ENCODE measurements around the gene NELL2. TPM values are rescaled to one million over a fixed set of nuclear protein-coding genes. Genes with fewer than 3 reads are reported as not detected.

NELL2 gene
- total RNA-seq, 4 donors from 2014 or later = 0.23 to 11.4 (median 1.7) TPM

GRCh38 chr12:44728566-44728965 lies 147.5 kb downstream of the NELL2 start:
- no peaks in the 10 kb centered on the region for H3K27me3 ChIP-seq
- TF ChIP-seq POLR2A (IDR thresholded peaks at IDR 0.05) (no peak), CTCF (IDR thresholded peaks at IDR 0.05) (no peak)
- no peak overlapping the region for H3K27ac ChIP-seq
- intact Hi-C loops (cut with DNase I) = no loop called here
- H3K9me3 ChIP-seq = peaks cover 0 to 17% (median 0%) of the 10 kb centered on the region in 3 donors
- DNase-seq = no peak
- no peaks in the 10 kb centered on the region for H3K36me3 ChIP-seq
- H3K4me3 ChIP-seq = no peak overlapping the region
- no peaks in the 10 kb centered on the region for H3K4me1 ChIP-seq
- WGBS, 2 donors = 68 to 78% methylated on average over 1 of the region's 1 CpG

GRCh38 chr12:44720265-44720664 lies 155.8 kb downstream of the NELL2 start:
- intact Hi-C loops (cut with DNase I) = no loop called here
- Histone ChIP-seq H3K4me3 (no peak overlapping the region), H3K36me3 (no peaks in the 10 kb centered on the region), H3K27ac (no peak overlapping the region), H3K4me1 (no peaks in the 10 kb centered on the region), H3K9me3 (no peaks in the 10 kb centered on the region), H3K27me3 (no peaks in the 10 kb centered on the region)
- 50 to 55% methylated on average over 2 of the region's 2 CpGs for WGBS, 2 donors
- no peak for DNase-seq
- TF ChIP-seq POLR2A (IDR thresholded peaks at IDR 0.05) (no peak), CTCF (IDR thresholded peaks at IDR 0.05) (no peak)

DNA sequence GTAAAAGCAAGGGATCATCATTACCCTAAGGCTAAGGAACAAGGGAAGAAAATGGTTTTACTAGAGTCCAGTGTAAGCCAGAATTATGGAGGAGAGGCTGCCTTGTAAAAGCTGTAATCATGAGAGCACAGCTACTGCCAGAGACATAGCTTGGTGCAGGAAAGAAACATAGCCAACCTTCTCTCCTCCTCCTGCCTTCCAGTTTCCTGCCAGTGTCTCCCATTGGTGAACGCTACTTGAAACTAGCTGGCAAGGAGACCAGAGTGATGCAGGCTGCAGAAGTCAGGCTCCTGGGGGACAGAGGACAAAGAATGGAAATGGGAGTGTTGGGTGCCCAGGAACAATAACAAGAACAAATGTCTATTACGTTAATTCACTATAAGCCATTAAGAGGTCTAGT lies 158.5 kb downstream of the NELL2 start:
- no peaks in the 10 kb centered on the region for H3K27me3 ChIP-seq

GRCh38 chr12:44716711-44717110 lies 159.4 kb downstream of the NELL2 start:
- 67 to 79% methylated on average over 2 of the region's 2 CpGs for WGBS, 2 donors
- Histone ChIP-seq H3K27me3 (no peaks in the 10 kb centered on the region), H3K4me1 (no peaks in the 10 kb centered on the region), H3K4me3 (no peak overlapping the region), H3K36me3 (no peaks in the 10 kb centered on the region), H3K27ac (no peak overlapping the region), H3K9me3 (no peaks in the 10 kb centered on the region)
- TF ChIP-seq CTCF (IDR thresholded peaks at IDR 0.05) (no peak), POLR2A (IDR thresholded peaks at IDR 0.05) (no peak)
- intact Hi-C loops (cut with DNase I) = no loop called here
- no peak for DNase-seq

More for the DNA sequence above, 158.5 kb downstream of the NELL2 start:
- 91 to 100% methylated on average over 2 of the region's 2 CpGs for WGBS, 2 donors
- intact Hi-C loops (cut with DNase I) = no loop called here
- H3K4me1 ChIP-seq = no peaks in the 10 kb centered on the region
- H3K9me3 ChIP-seq = no peaks in the 10 kb centered on the region
- no peak overlapping the region for H3K4me3 ChIP-seq
- DNase-seq = no peak
- TF ChIP-seq POLR2A (IDR thresholded peaks at IDR 0.05) (no peak), CTCF (IDR thresholded peaks at IDR 0.05) (no peak)
- no peaks in the 10 kb centered on the region for H3K36me3 ChIP-seq
- H3K27ac ChIP-seq = no peak overlapping the region

GRCh38 chr12:44711736-44712135 lies 164.4 kb downstream of the NELL2 start:
- 57 to 78% methylated on average over 1 of the region's 1 CpG for WGBS, 2 donors
- no peak for DNase-seq
- H3K4me1 ChIP-seq = no peaks in the 10 kb centered on the region
- H3K4me3 ChIP-seq = no peak overlapping the region
- TF ChIP-seq CTCF (IDR thresholded peaks at IDR 0.05) (no peak), POLR2A (IDR thresholded peaks at IDR 0.05) (no peak)
- no peaks in the 10 kb centered on the region for H3K27me3 ChIP-seq
- no peak overlapping the region for H3K27ac ChIP-seq
- intact Hi-C loops (cut with DNase I) = no loop called here
- H3K9me3 ChIP-seq = no peaks in the 10 kb centered on the region
- H3K36me3 ChIP-seq = no peaks in the 10 kb centered on the region

Data from esophagus squamous epithelium (tissue), 5 donors.